ENCODE data around the gene ATIC. TPM values are rescaled to one million over a fixed set of nuclear protein-coding genes. Genes with fewer than 3 reads are reported as not detected.

The ATIC gene
- total RNA-seq, result 35.4 and 40.3 TPM in 2 replicates
- polyA plus RNA-seq, result 92.7 and 119 TPM in 2 replicates
- 131 and 194 TPM in 2 replicates for polyA plus RNA-seq (2012)
- polyA minus RNA-seq (ENCODE audit: low replicate concordance), result 62.0 and 116 TPM in 2 replicates

DNA sequence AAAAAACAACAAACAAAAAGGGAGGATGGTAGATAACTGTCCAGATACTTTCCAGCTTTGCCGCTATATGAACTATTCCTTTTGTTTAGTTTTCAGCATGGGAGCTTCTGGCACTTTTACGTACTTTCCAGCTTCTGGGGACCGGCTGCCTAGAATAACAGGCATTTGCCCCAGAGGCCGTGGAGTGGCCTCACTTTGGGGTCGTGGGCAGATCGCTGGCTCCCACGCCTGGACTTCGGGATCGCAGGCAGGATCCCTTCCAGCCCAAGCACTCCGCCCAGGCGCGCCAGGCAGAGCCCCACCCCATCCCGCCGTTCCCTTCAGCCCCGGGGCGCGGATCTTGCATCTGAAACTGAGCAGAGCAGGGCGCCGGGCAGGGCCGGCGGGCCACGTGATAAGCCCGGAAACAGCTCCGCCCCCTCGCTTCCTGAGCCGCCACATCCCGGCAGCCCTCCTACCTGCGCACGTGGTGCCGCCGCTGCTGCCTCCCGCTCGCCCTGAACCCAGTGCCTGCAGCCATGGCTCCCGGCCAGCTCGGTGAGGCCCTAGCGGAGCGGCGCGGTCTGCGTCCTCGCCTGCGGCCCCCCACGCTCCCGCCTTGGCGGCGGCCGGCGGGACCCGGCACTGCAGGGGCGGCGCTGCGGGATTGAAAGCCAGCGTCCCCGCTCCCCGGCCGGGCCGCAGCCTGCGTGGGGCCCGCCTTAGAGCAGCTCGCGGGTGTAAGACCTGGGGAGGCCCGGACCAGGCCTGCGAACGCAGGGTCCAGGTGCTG, at the start of gene ATIC:
ATIC (plus strand) TSS at position 435 of the 772 bp plus-strand sequence; CDS start at position 519, 84 bp downstream.
- Histone ChIP-seq H3K4me3 (replicated peaks in 1 of 4; ENCODE audit: control extremely low read depth in 1 of 4, insufficient read depth in 1 of 4, low read depth in 3 of 4, low read length in 4 of 4) (peak within 1 kb of the TSS; percentile 73 to 95 (median 84)), H3K9ac (ENCODE audit: insufficient read depth, low read length) (peak within 1 kb of the TSS; percentile 78), H2AFZ (ENCODE audit: low read length) (peak within 1 kb of the TSS; percentile 92), H4K20me1 (ENCODE audit: control insufficient read depth, extremely low read depth, insufficient read depth, low read length) (no peaks in the 10 kb centered on the region), H3K27ac (ENCODE audit: insufficient read depth, low read length) (peak within 1 kb of the TSS; percentile 88), H3K36me3 (ENCODE audit: control insufficient read depth, insufficient read depth, low read length) (no peaks in the 10 kb centered on the region), H3K9me3 (ENCODE audit: control insufficient read depth, insufficient read depth, low read depth, low read length) (no peaks in the 10 kb centered on the region), H3K79me2 (ENCODE audit: control insufficient read depth, insufficient read depth, low read length) (peaks cover 4% of the 10 kb centered on the region), H3K27me3 (ENCODE audit: control insufficient read depth, insufficient read depth, low read length) (no peaks in the 10 kb centered on the region), H3K4me1 (ENCODE audit: control insufficient read depth, extremely low read depth, insufficient read depth, low read length) (peaks cover 5% of the 10 kb centered on the region), H3K4me2 (ENCODE audit: extremely low read depth, insufficient read depth, low read length) (peak within 1 kb of the TSS; percentile 100)
- no peak for TF ChIP-seq EZH2 (IDR thresholded peaks at IDR 0.05; ENCODE audit: low read length, missing control alignments)
- no peak for TF ChIP-seq CTCF (conservative IDR thresholded peaks at IDR 0.05 in 1 of 2, IDR thresholded peaks at IDR 0.05 in 1 of 2; ENCODE audit: low read depth in 1 of 2, low read length in 2 of 2)
- DNase-seq (ENCODE audit: low read depth in 2 of 2), result peak; percentile 91 to 94

GRCh38 chr2:215262303-215262702, 49.6 kb upstream of the ATIC start:
- Histone ChIP-seq H2AFZ (ENCODE audit: low read length) (no peak overlapping the region), H3K36me3 (ENCODE audit: control insufficient read depth, insufficient read depth, low read length) (no peaks in the 10 kb centered on the region), H4K20me1 (ENCODE audit: control insufficient read depth, extremely low read depth, insufficient read depth, low read length) (no peaks in the 10 kb centered on the region), H3K27ac (ENCODE audit: insufficient read depth, low read length) (no peak overlapping the region), H3K27me3 (ENCODE audit: control insufficient read depth, insufficient read depth, low read length) (no peaks in the 10 kb centered on the region), H3K9ac (ENCODE audit: insufficient read depth, low read length) (no peak overlapping the region), H3K4me2 (ENCODE audit: extremely low read depth, insufficient read depth, low read length) (no peak overlapping the region), H3K9me3 (ENCODE audit: control insufficient read depth, insufficient read depth, low read depth, low read length) (no peaks in the 10 kb centered on the region), H3K4me1 (ENCODE audit: control insufficient read depth, extremely low read depth, insufficient read depth, low read length) (no peaks in the 10 kb centered on the region), H3K79me2 (ENCODE audit: control insufficient read depth, insufficient read depth, low read length) (no peaks in the 10 kb centered on the region), H3K4me3 (replicated peaks in 1 of 4; ENCODE audit: control extremely low read depth in 1 of 4, insufficient read depth in 1 of 4, low read depth in 3 of 4, low read length in 4 of 4) (no peak overlapping the region)
- no peak for DNase-seq (ENCODE audit: low read depth in 2 of 2)
- no peak for TF ChIP-seq CTCF (conservative IDR thresholded peaks at IDR 0.05 in 1 of 2, IDR thresholded peaks at IDR 0.05 in 1 of 2; ENCODE audit: low read depth in 1 of 2, low read length in 2 of 2)
- no peak for TF ChIP-seq EZH2 (IDR thresholded peaks at IDR 0.05; ENCODE audit: low read length, missing control alignments)

DNA sequence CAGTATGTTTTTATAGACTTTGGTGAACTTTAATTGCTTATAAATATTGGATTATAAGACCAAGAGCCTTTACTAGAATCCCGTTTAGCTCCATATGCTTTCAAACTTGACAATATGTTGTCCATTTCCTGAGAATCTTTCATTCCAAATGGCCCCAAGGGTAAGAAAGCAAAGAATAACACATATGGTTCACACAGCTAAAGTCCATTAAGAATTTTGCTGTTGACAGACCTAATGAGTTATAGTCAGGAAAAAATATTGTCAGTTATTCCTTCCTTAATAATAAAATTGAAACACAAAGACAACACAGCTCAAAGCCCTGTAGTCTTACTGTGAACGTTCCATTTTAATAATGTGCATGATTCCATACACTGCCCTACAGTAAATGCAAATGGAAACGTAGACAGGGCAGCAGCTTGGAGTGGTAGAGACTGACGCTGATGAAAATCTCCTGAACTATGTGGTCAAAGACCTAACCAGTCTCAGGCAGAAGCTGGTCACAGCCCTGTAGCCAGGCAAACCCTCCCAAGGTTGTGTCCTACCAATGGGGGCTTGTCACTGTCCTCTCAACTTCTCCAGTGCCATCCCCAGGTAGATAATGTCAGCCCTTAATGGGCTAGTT, 49.0 kb upstream of the ATIC start:
- no peak overlapping the region for H3K27ac ChIP-seq (ENCODE audit: insufficient read depth, low read length)

More for the DNA sequence above, 49.0 kb upstream of the ATIC start:
- Histone ChIP-seq H3K79me2 (ENCODE audit: control insufficient read depth, insufficient read depth, low read length) (no peaks in the 10 kb centered on the region), H3K9me3 (ENCODE audit: control insufficient read depth, insufficient read depth, low read depth, low read length) (no peaks in the 10 kb centered on the region), H3K27me3 (ENCODE audit: control insufficient read depth, insufficient read depth, low read length) (no peaks in the 10 kb centered on the region), H3K4me2 (ENCODE audit: extremely low read depth, insufficient read depth, low read length) (no peak overlapping the region), H3K9ac (ENCODE audit: insufficient read depth, low read length) (no peak overlapping the region), H3K4me1 (ENCODE audit: control insufficient read depth, extremely low read depth, insufficient read depth, low read length) (no peaks in the 10 kb centered on the region), H3K36me3 (ENCODE audit: control insufficient read depth, insufficient read depth, low read length) (no peaks in the 10 kb centered on the region), H2AFZ (ENCODE audit: low read length) (no peak overlapping the region), H4K20me1 (ENCODE audit: control insufficient read depth, extremely low read depth, insufficient read depth, low read length) (no peaks in the 10 kb centered on the region), H3K4me3 (replicated peaks in 1 of 4; ENCODE audit: control extremely low read depth in 1 of 4, insufficient read depth in 1 of 4, low read depth in 3 of 4, low read length in 4 of 4) (no peak overlapping the region)
- TF ChIP-seq CTCF (conservative IDR thresholded peaks at IDR 0.05 in 1 of 2, IDR thresholded peaks at IDR 0.05 in 1 of 2; ENCODE audit: low read depth in 1 of 2, low read length in 2 of 2) (no peak), EZH2 (IDR thresholded peaks at IDR 0.05; ENCODE audit: low read length, missing control alignments) (no peak)
- no peak for DNase-seq (ENCODE audit: low read depth in 2 of 2)
